ACC112 (cell line): ENCODE data around the gene TEX48.
A peak's percentile ranks its signal among the peaks of the same experiment; 100 is the strongest.

Experiments
- H2AFZ ChIP-seq: fragments of 200-600 bp; sonication (generic); one replicate; pipeline ENCODE4 v1.6.0; 2017; ENCODE audit warnings: antibody characterized with exemption, low read length; ENCODE audit not compliant: unreplicated experiment
- H3K27ac ChIP-seq: fragments of 200-600 bp; sonication (generic); 2 replicates; pipeline ENCODE4 v1.5.1; 2014; ENCODE audit warnings: low read depth, mild to moderate bottlenecking, antibody characterized with exemption, low read length, moderate library complexity
- H3K27me3 ChIP-seq: fragments of 200-600 bp; sonication (generic); 2 replicates; pipeline ENCODE4 v1.6.1; 2014; ENCODE audit warnings: mild to moderate bottlenecking, antibody characterized with exemption, low read length, moderate library complexity, mixed read lengths; ENCODE audit not compliant: insufficient read depth
- H3K36me3 ChIP-seq: fragments of 200-600 bp; sonication (generic); 2 replicates; pipeline ENCODE4 v1.6.1; 2016; ENCODE audit warnings: mild to moderate bottlenecking, antibody characterized with exemption, low read length, moderate library complexity, mixed read lengths; ENCODE audit not compliant: insufficient read depth
- H3K4me1 ChIP-seq: fragments of 200-600 bp; sonication (generic); one replicate; pipeline ENCODE4 v1.6.1; 2016; ENCODE audit warnings: low read length, mixed read lengths; ENCODE audit not compliant: insufficient read depth, unreplicated experiment, control insufficient read depth
- H3K4me3 ChIP-seq: fragments of 200-600 bp; sonication (generic); 2 replicates; pipeline ENCODE4 v1.5.1; 2014; ENCODE audit warnings: mild to moderate bottlenecking, low read depth, low read length
- H3K79me2 ChIP-seq: fragments of 200-600 bp; sonication (generic); one replicate; pipeline ENCODE4 v1.6.0; 2016; ENCODE audit warnings: low read length; ENCODE audit not compliant: control insufficient read depth, unreplicated experiment, insufficient read depth

The TEX48 gene

GRCh38 chr9:114693248-114693855 is 11.4 kb upstream of the TEX48 start:
- Histone ChIP-seq H3K27ac (no peak overlapping the region), H3K4me1 (peaks cover 61% of the 10 kb centered on the region), H2AFZ (no peak overlapping the region), H3K27me3 (no peaks in the 10 kb centered on the region), H3K4me3 (no peak overlapping the region), H3K36me3 (no peaks in the 10 kb centered on the region), H3K79me2 (no peaks in the 10 kb centered on the region)

DNA sequence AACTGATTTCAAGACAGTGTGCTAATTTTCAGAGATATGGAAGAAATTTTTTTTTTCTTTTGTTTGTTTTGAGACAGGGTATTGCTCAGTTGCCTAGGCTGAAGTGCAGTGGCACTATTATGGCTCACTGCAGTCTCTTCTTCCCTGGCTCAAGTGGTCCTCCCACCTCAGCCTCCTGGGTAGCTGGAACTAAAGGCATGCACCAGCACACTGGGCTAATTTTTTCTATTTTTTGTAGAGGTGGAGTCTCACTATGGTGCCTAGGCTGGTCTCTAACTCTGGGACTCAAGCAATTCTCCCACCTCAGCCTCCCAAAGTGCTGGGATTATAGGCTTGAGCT is 9.9 kb upstream of the TEX48 start:
- Histone ChIP-seq H3K27ac (no peak overlapping the region), H3K4me1 (peaks cover 63% of the 10 kb centered on the region), H3K79me2 (no peaks in the 10 kb centered on the region), H3K36me3 (no peaks in the 10 kb centered on the region), H3K4me3 (no peak overlapping the region), H2AFZ (no peak overlapping the region), H3K27me3 (no peaks in the 10 kb centered on the region)

DNA sequence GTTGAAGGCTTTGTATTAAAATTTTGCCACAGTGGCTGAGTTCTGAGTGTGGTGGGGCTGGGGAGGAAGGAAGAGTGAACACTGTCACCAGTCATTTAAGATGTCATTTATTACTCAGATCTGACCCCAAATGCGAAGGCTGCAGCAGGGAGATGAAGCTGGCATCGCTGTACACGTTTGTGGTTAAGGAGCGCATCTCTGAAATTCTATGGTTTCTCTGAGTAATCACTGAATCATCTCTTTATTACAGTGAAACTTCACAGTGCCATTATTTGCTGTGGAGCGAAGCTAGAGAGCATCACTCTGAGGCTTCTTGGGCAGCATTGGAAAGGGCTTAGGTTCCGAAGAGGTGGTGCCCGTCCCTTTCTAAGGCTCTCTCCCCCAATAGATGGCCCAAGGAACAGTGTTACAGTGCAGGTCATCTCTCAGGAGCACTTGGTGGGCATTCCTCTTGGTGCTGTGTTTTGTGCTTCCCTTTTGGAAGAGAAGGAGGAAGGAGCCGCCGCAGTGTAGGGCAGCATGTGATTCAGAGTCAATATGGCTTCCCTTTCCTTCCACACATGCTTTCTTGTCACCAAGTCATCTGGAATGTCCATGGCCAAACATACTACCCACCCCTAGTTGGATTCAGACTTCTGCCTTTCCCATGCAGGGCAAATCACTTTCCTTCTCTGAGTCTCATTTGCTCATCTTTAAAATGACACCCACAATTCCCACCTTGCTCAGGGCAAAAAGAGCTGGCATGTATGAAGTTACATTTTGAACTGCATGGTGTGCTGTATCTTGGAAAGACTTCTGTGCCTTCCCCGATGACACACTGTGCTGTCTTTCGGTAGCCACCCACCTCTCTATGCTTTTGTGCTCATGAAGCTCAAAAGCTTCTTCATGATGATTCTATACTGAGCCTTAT is 9.3 kb upstream of the TEX48 start:
- H3K27me3 ChIP-seq: no peaks in the 10 kb centered on the region
- 0 out of 2 replicates have a peak overlapping the region, but pooled peaks have one; percentile 14 for H3K4me3 ChIP-seq
- H3K79me2 ChIP-seq: no peaks in the 10 kb centered on the region
- peak overlapping the region; percentile 69 for H3K27ac ChIP-seq
- peaks cover 63% of the 10 kb centered on the region for H3K4me1 ChIP-seq
- H3K36me3 ChIP-seq: no peaks in the 10 kb centered on the region
- H2AFZ ChIP-seq: peak overlapping the region; percentile 43

GRCh38 chr9:114690308-114690707 is 8.3 kb upstream of the TEX48 start:
- Histone ChIP-seq H3K79me2 (no peaks in the 10 kb centered on the region), H3K27ac (peak overlapping the region; percentile 69), H3K36me3 (no peaks in the 10 kb centered on the region), H2AFZ (no peak overlapping the region), H3K4me3 (no peak overlapping the region), H3K4me1 (peaks cover 67% of the 10 kb centered on the region), H3K27me3 (no peaks in the 10 kb centered on the region)

DNA sequence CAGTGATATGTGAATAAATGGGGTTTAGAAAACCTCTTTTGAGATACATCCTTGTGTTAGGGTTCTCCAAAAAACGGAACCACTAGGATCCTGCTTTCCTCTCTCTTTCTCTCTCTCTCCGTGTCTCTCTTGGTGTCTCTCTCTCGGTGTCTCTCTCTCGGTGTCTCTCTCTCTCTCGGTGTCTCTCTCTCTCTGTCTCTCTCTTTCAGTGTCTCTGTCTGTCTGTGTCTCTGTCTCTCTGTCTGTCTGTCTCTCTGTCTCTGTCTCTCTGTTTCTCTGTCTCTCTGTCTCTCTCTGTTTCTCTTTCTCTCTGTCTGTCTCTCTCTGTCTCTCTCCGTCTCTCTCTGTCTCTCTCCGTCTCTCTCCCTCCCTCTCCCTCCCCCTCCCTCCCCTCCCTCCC is 7.8 kb upstream of the TEX48 start:
- no peaks in the 10 kb centered on the region for H3K36me3 ChIP-seq
- H3K79me2 ChIP-seq: no peaks in the 10 kb centered on the region
- H3K4me1 ChIP-seq: peaks cover 64% of the 10 kb centered on the region
- H3K4me3 ChIP-seq: no peak overlapping the region
- no peaks in the 10 kb centered on the region for H3K27me3 ChIP-seq
- no peak overlapping the region for H3K27ac ChIP-seq
- no peak overlapping the region for H2AFZ ChIP-seq

DNA sequence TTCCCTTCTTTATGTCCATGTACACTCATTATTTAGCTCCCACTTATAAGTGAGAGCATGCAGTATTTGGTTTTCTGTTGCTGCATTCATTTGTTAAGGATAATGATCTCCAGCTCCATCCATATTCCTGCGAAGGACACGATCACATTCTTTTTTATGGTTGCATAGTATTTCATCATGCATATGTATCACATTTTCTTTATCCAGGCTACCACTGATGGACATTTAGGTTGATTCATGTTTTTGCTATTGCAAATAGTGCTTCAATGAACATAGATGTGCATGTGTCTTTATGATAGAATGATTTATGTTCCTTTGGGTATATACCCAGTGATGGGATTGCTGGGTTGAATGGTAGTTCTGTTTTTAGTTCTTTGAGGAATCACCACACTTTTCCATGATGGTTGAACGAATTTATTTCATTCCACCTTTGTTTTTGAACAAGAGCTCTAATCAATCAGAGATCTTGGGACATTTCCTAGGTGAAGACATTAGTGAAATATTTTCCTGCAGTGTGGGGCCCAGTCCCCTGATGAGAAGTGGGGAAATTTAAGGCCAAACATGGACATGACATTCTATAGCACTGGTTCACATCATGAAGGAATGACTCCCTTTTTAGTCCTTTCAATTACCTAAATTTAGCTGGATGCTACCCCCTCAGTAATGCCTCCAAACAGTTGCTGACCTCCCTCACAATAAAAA is 7.1 kb upstream of the TEX48 start:
- Histone ChIP-seq H3K27me3 (no peaks in the 10 kb centered on the region), H3K27ac (no peak overlapping the region), H3K79me2 (no peaks in the 10 kb centered on the region), H3K4me1 (peaks cover 56% of the 10 kb centered on the region), H3K4me3 (no peak overlapping the region), H2AFZ (no peak overlapping the region), H3K36me3 (no peaks in the 10 kb centered on the region)

- Histone ChIP-seq H3K27me3 (no peaks in the 10 kb centered on the region), H3K27ac (no peak overlapping the region), H3K4me1 (peaks cover 51% of the 10 kb centered on the region), H2AFZ (no peak overlapping the region), H3K4me3 (no peak overlapping the region), H3K79me2 (no peaks in the 10 kb centered on the region), H3K36me3 (no peaks in the 10 kb centered on the region)
Observed at GRCh38 chr9:114688379-114688778, 6.4 kb upstream of the TEX48 start.

DNA sequence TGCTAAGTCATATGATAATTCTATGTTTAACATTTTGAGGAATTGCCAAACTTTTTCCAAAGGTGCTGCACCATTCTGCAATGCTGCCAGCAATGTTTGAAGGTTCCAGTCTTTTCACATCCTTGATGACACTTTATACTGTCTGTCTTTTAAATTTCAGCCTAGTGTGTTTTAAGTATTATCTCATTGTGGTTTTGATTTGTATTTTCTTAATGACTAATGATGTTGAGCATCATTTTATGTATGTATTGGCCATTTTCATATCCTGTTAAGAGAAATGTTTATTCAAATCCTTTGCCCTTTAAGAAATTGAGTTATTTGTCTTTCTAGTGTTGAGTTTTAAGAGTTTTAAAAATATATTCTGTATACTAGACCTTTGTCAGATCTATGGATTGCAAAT is 5.0 kb upstream of the TEX48 start:
- no peak overlapping the region for H3K4me3 ChIP-seq
- no peaks in the 10 kb centered on the region for H3K36me3 ChIP-seq
- H3K27ac ChIP-seq: peak overlapping the region; percentile 31
- no peak overlapping the region for H2AFZ ChIP-seq
- peaks cover 46% of the 10 kb centered on the region for H3K4me1 ChIP-seq
- H3K27me3 ChIP-seq: no peaks in the 10 kb centered on the region
- no peaks in the 10 kb centered on the region for H3K79me2 ChIP-seq

- Histone ChIP-seq H3K27ac (no peak overlapping the region), H3K4me3 (no peak overlapping the region), H3K36me3 (no peaks in the 10 kb centered on the region), H3K4me1 (peaks cover 41% of the 10 kb centered on the region), H3K79me2 (no peaks in the 10 kb centered on the region), H3K27me3 (no peaks in the 10 kb centered on the region), H2AFZ (no peak overlapping the region)
Observed at GRCh38 chr9:114685951-114686350, 4.0 kb upstream of the TEX48 start.

DNA sequence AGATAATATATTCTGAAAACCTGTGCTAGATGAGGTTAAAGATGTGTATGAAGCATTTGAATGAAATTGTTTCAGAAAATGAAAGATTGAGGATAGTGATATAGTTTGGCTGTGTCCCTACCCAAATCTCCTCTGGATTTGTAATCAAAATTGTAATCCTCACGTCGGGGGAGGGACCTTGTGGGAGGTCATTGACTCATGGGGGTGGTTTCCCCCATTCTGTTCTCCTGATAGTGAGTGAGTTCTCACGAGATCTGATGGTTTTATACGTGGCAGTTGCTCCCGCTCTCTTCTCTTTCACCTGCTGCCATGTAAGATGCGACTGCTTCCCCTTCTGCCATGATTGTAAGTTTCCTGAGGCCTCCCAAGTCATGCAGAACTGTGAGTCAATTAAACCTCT is 2.0 kb upstream of the TEX48 start:
- no peak overlapping the region for H2AFZ ChIP-seq
- no peaks in the 10 kb centered on the region for H3K27me3 ChIP-seq
- peaks cover 33% of the 10 kb centered on the region for H3K4me1 ChIP-seq
- H3K79me2 ChIP-seq: no peaks in the 10 kb centered on the region
- no peak overlapping the region for H3K27ac ChIP-seq
- H3K36me3 ChIP-seq: no peaks in the 10 kb centered on the region
- no peak overlapping the region for H3K4me3 ChIP-seq
